AG10803 (cell line): ENCODE measurements around the gene SORCS3.
A peak's percentile ranks its signal among the peaks of the same experiment; 100 is the strongest.

Experiments used
- DNase-seq: peaks from one replicate; pipeline ENCODE4 v3.0.0; 2010; ENCODE audit warnings: low read depth
- H3K4me3 ChIP-seq: 2 replicates; pipeline ENCODE4 v1.5.1; 2011; ENCODE audit warnings: mild to moderate bottlenecking, low read length, control low read depth
- TF ChIP-seq, protein P1 (sequence below): conservative IDR thresholded peaks from 2 replicates; pipeline ENCODE4 v1.5.1; 2011; ENCODE audit warnings: mild to moderate bottlenecking, low read length, control low read depth, inconsistent platforms

Gene SORCS3

DNA sequence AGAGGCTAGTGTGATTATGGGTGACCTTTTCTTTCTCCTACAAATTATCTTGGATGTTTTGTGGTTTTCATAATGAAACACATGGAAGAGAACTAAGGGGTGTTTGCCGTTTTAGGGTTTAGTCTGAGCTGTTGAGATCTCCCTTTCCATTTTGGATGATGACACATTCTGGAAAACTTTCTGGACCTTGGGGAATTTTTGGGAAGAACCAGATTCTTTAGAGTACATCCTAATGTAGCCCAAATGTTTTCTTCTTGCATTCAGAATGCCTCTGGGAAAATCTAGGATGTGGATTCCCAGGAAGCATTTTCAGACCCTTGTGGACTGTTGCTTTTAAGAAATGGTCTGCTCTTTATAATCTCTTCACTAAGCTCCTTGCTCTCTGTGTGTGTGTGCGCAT, 165.7 kb downstream of the SORCS3 start:
- TF ChIP-seq, protein P1, sequence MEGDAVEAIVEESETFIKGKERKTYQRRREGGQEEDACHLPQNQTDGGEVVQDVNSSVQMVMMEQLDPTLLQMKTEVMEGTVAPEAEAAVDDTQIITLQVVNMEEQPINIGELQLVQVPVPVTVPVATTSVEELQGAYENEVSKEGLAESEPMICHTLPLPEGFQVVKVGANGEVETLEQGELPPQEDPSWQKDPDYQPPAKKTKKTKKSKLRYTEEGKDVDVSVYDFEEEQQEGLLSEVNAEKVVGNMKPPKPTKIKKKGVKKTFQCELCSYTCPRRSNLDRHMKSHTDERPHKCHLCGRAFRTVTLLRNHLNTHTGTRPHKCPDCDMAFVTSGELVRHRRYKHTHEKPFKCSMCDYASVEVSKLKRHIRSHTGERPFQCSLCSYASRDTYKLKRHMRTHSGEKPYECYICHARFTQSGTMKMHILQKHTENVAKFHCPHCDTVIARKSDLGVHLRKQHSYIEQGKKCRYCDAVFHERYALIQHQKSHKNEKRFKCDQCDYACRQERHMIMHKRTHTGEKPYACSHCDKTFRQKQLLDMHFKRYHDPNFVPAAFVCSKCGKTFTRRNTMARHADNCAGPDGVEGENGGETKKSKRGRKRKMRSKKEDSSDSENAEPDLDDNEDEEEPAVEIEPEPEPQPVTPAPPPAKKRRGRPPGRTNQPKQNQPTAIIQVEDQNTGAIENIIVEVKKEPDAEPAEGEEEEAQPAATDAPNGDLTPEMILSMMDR: no peak
- no peak for DNase-seq
- no peak overlapping the region for H3K4me3 ChIP-seq

DNA sequence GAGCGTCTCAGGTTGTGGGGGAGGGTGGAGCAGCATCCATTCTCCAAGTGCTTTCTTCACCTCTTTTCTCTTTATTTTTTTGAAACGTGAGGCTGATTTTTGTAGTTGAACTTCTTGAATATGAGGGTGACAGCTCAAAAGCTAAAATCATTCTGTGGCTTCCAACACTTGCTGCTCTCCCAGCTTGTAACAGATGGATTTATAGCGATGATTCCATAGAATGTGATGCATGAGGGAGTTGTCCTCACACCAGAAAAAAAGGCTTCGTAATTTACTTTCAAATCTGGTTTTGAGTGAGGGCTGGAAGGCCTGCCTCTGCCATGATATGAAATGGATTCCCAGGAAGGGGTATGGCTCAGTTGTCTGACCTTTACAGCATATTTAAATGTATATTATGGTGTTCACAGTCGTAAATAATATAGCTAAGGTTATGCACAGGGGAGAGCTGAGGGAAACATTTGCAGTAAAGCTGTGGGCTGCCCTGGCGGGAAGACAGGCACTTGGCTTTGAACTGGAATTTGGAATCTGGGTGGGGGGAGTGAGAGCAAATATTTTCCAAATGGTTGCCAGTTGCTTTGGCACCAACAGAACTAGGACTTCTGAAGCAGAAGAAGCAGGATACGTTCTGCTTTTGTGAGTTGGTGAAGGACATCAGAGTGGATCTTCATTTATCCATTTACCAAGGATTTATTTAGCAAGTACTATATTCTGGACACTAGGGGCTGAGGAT, 166.7 kb downstream of the SORCS3 start:
- DNase-seq: no peak
- H3K4me3 ChIP-seq: no peak overlapping the region
- TF ChIP-seq, protein P1: no peak

DNA sequence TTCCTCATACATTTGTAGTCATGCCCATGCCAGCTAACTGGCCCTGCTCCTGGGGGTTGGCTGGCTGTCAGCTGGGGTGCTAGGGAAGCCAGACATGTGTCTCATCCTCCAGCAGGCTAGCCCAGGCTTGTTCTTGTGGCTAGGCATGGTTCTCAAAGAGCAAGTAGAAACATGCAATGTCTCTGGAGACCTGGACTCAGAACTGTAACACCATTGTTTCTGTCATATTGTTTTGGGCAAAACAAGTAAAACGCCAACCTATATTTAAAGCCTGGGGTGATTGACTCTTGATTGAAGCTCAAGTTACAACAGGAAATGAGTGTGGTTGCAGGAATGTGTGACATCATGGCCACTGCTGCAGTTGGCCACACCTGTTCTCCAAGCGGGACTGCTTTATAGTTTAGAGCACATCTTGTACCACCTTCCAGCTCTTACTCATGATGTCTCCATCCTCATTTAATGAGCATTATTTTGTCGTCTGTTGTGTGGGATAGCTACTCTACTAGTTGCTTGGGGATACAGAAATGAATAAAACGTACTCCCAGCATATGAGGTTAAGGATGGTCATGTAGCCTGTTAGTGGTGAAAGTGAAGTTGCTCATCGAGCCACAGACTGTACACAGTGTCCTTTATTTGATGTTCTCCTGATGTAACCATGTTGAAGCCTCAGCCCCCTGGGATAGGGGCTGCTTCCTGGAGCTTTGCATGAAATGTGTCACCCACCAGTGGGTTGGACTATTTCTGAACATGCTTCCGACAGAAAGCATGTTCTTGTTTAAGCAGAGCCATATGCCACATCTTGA, 168.4 kb downstream of the SORCS3 start:
- TF ChIP-seq, protein P1: no peak
- no peak overlapping the region for H3K4me3 ChIP-seq
- peak; percentile 1 for DNase-seq

DNA sequence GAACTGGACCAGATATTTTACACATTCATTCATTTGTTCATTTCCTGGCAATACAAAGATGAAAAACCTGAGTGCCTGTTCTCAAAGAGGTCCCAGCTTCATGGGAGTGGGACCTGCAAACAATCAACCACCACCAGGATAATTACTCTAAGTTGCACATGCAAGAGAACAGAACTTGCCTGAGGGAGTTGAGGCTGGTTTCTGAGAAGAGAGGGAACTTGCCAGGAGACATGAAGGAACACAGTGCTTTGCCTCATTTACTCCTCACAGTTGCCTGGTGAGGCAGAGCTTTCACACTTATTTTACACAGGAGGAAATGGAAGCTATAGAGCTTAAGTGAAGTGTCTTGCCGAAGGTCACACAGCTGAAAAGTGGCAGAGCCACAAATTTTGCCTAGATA, 170.1 kb downstream of the SORCS3 start:
- TF ChIP-seq, protein P1: no peak
- no peak overlapping the region for H3K4me3 ChIP-seq
- DNase-seq: no peak

DNA sequence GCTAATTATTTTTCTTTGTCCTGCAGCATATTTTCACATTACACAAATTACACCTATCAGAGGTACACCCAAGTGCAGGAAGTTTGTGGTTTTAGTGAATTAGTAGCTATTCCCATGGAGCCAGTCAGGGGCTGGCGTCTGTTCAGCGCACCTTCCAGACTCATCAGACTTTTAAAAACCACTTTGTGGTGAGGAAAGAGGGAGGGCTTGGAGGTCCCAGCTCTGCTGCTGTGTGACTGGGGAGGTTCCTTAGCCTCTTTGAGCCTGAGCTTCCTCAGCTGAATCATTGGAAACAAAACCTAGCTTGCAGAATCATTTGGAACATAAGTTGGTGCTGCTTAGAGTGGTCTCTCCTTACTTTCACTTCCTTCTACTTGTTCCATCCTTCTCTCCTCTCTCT, 175.4 kb downstream of the SORCS3 start:
- no peak overlapping the region for H3K4me3 ChIP-seq
- no peak for DNase-seq
- TF ChIP-seq, protein P1: no peak

DNA sequence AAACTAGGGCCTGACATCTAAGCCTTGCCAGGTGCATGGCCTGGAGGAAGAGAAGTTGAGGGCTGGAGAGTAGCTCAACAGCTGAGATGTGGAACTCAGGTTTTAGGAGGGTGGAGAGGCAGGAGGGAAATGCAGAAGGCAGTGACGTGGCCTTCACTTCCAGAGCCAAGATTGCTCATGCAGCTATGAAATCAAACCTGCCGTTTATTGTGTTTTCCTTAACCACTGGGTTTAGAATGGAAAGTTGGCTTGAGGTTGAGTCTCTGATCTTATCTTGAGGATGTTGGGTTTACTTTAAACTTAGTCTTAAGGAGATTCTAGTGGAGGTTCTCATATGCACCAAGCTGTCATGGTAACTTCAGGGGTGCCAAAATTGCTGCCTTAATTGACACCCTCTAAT, 178.6 kb downstream of the SORCS3 start:
- no peak for DNase-seq
- H3K4me3 ChIP-seq: no peak overlapping the region
- TF ChIP-seq, protein P1: no peak

DNA sequence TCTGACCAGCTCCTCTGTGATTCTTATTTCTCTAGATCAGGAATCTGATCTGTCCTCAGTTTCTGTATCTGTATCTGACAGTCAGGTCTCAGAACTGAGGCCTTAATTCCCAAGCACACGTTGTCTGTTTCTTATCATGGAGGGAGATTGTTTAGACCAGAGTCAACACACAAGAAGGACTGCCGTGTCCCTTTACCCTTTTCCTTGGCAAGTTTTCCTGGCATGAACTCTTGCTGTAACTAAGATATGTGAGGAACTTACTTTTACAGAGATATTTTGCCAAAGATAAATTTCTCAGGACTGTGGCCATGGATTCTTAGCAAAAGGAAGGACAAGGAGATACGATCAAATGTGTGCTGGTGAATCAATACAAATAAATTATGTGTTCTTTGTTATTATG, 181.0 kb downstream of the SORCS3 start:
- no peak for DNase-seq
- no peak overlapping the region for H3K4me3 ChIP-seq
- TF ChIP-seq, protein P1: no peak
